Peyer's patch (tissue), 4 donors: ENCODE data around the gene POLR3GL.

Experiments used
- POLR2A ChIP-seq, 2 donors: fragments of 450-650 bp; IDR thresholded peaks; one replicate each; pipeline ENCODE4 v1.5.1; 2017; ENCODE audit warnings: antibody characterized with exemption in 2 of 2, mild to moderate bottlenecking in 2 of 2, moderate library complexity in 2 of 2
- TF ChIP-seq, protein P1 (sequence below), 6 experiments: fragments of 450-650 bp in 4 of 6; fragments of 200-600 bp in 2 of 6; sonication (generic) in 1 of 6; IDR thresholded peaks; one replicate each; pipeline ENCODE4 v1.5.1; 2017 to 2019; ENCODE audit warnings: antibody characterized with exemption in 6 of 6, mild to moderate bottlenecking in 3 of 6, moderate library complexity in 1 of 6

- TF ChIP-seq, protein P1, sequence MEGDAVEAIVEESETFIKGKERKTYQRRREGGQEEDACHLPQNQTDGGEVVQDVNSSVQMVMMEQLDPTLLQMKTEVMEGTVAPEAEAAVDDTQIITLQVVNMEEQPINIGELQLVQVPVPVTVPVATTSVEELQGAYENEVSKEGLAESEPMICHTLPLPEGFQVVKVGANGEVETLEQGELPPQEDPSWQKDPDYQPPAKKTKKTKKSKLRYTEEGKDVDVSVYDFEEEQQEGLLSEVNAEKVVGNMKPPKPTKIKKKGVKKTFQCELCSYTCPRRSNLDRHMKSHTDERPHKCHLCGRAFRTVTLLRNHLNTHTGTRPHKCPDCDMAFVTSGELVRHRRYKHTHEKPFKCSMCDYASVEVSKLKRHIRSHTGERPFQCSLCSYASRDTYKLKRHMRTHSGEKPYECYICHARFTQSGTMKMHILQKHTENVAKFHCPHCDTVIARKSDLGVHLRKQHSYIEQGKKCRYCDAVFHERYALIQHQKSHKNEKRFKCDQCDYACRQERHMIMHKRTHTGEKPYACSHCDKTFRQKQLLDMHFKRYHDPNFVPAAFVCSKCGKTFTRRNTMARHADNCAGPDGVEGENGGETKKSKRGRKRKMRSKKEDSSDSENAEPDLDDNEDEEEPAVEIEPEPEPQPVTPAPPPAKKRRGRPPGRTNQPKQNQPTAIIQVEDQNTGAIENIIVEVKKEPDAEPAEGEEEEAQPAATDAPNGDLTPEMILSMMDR (IDR thresholded peaks at IDR 0.05), result peak in 2 of 6 experiments; percentile 2 to 15
- TF ChIP-seq POLR2A (IDR thresholded peaks at IDR 0.05), result no peak
Measured at GRCh38 chr1:145995148-145995881, 30.8 kb downstream of the POLR3GL start.
